ENCODE results near the gene XRCC5.

DNA sequence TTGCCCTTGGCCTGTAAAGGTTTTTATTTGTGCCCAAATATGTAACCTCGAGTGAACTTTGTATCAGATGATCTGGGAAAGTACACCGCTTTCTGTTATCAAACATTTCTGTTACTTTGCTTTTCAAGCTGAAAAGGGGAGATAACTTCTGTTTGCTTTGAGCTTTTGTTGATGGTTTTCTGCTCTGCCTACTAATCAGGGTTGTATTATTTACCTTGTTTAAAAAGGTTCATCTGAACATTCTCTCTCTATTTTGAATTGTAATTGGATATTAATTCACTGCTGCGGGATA, 79.4 kb downstream of the XRCC5 start:
- TF ChIP-seq, protein P1, sequence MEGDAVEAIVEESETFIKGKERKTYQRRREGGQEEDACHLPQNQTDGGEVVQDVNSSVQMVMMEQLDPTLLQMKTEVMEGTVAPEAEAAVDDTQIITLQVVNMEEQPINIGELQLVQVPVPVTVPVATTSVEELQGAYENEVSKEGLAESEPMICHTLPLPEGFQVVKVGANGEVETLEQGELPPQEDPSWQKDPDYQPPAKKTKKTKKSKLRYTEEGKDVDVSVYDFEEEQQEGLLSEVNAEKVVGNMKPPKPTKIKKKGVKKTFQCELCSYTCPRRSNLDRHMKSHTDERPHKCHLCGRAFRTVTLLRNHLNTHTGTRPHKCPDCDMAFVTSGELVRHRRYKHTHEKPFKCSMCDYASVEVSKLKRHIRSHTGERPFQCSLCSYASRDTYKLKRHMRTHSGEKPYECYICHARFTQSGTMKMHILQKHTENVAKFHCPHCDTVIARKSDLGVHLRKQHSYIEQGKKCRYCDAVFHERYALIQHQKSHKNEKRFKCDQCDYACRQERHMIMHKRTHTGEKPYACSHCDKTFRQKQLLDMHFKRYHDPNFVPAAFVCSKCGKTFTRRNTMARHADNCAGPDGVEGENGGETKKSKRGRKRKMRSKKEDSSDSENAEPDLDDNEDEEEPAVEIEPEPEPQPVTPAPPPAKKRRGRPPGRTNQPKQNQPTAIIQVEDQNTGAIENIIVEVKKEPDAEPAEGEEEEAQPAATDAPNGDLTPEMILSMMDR (IDR thresholded peaks at IDR 0.05; ENCODE audit: low read length): no peak
- TF ChIP-seq EZH2 (IDR thresholded peaks at IDR 0.05; ENCODE audit: borderline replicate concordance, low read length): no peak

Data from OCI-LY1 (cell line).